PFSK-1 (cell line): ENCODE measurements around the gene ETV4.

Experiments
- POLR2AphosphoS5 ChIP-seq: IDR thresholded peaks from 2 replicates; pipeline ENCODE4 v1.6.1; 2012; ENCODE audit warnings: low read depth, mild to moderate bottlenecking, control low read depth, low read length, moderate library complexity
- SIN3A ChIP-seq: IDR thresholded peaks from 2 replicates; pipeline ENCODE4 v1.6.1; 2012; ENCODE audit warnings: mild to moderate bottlenecking, low read length, moderate library complexity, borderline replicate concordance; ENCODE audit not compliant: insufficient read depth
- TAF1 ChIP-seq: IDR thresholded peaks from 2 replicates; pipeline ENCODE4 v1.6.1; 2012; ENCODE audit warnings: low read length, control low read depth, borderline replicate concordance; ENCODE audit not compliant: insufficient read depth
- TF ChIP-seq, protein P1 (sequence below), 2 experiments: IDR thresholded peaks; 2 replicates each; pipeline versions ENCODE4 v1.6.1 to v1.8.0; 2011 to 2012; ENCODE audit warnings: low read depth in 2 of 2, low read length in 2 of 2, control low read depth in 1 of 2, inconsistent platforms in 1 of 2, mild to moderate bottlenecking in 1 of 2, moderate library complexity in 1 of 2; ENCODE audit not compliant: insufficient read depth in 1 of 2

GRCh38 chr17:43530288-43531081 is 15.7 kb downstream of the ETV4 start:
- TF ChIP-seq, protein P1, sequence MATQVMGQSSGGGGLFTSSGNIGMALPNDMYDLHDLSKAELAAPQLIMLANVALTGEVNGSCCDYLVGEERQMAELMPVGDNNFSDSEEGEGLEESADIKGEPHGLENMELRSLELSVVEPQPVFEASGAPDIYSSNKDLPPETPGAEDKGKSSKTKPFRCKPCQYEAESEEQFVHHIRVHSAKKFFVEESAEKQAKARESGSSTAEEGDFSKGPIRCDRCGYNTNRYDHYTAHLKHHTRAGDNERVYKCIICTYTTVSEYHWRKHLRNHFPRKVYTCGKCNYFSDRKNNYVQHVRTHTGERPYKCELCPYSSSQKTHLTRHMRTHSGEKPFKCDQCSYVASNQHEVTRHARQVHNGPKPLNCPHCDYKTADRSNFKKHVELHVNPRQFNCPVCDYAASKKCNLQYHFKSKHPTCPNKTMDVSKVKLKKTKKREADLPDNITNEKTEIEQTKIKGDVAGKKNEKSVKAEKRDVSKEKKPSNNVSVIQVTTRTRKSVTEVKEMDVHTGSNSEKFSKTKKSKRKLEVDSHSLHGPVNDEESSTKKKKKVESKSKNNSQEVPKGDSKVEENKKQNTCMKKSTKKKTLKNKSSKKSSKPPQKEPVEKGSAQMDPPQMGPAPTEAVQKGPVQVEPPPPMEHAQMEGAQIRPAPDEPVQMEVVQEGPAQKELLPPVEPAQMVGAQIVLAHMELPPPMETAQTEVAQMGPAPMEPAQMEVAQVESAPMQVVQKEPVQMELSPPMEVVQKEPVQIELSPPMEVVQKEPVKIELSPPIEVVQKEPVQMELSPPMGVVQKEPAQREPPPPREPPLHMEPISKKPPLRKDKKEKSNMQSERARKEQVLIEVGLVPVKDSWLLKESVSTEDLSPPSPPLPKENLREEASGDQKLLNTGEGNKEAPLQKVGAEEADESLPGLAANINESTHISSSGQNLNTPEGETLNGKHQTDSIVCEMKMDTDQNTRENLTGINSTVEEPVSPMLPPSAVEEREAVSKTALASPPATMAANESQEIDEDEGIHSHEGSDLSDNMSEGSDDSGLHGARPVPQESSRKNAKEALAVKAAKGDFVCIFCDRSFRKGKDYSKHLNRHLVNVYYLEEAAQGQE (IDR thresholded peaks at IDR 0.05; ENCODE audit: insufficient read depth in 1 of 2, low read depth in 2 of 2, low read length in 2 of 2): no peak; a peak in 1 of 4 replicates
- TF ChIP-seq TAF1 (no peak; the same call in 1 of the 2 replicates), POLR2AphosphoS5 (peak; percentile 93), SIN3A (peak; percentile 87; the same call in 1 of the 2 replicates)
